WERI-Rb-1 (cell line): ENCODE measurements around the gene INO80D.

Experiments
- DNase-seq: peaks from one replicate; pipeline ENCODE4 v3.0.0-alpha.2; 2020
- H3K27ac ChIP-seq: fragments of 250-450 bp; sonication (Bioruptor Pico); 2 replicates; pipeline ENCODE4 v1.5.1; 2020; ENCODE audit warnings: mild to moderate bottlenecking, moderate library complexity
- H3K27me3 ChIP-seq: fragments of 250-450 bp; sonication (Bioruptor Pico); 2 replicates; pipeline ENCODE4 v1.5.1; 2021; ENCODE audit warnings: mild to moderate bottlenecking, low read depth, moderate library complexity; ENCODE audit not compliant: insufficient read depth, severe bottlenecking
- H3K36me3 ChIP-seq: fragments of 250-450 bp; sonication (Bioruptor Pico); 2 replicates; pipeline ENCODE4 v1.5.1; 2020; ENCODE audit warnings: mild to moderate bottlenecking, moderate library complexity
- H3K4me3 ChIP-seq: 2 replicates; pipeline ENCODE4 v1.5.1; 2011; ENCODE audit warnings: low read depth, mild to moderate bottlenecking, control low read depth, low read length
- H3K9me3 ChIP-seq: fragments of 250-450 bp; sonication (Bioruptor Pico); 2 replicates; pipeline ENCODE4 v1.5.1; 2021; ENCODE audit warnings: mild to moderate bottlenecking, moderate library complexity; ENCODE audit not compliant: severe bottlenecking
- CTCF ChIP-seq: IDR thresholded peaks from 2 replicates; pipeline ENCODE4 v1.5.1; 2011; ENCODE audit warnings: low read depth, mild to moderate bottlenecking, control low read depth, inconsistent platforms, low read length

The INO80D gene

GRCh38 chr2:205967391-205968075 lies 118.4 kb downstream of the INO80D start:
- TF ChIP-seq CTCF = no peak

GRCh38 chr2:205965707-205966106 lies 120.3 kb downstream of the INO80D start:
- Histone ChIP-seq H3K36me3 (no peaks in the 10 kb centered on the region), H3K27ac (no peak overlapping the region), H3K9me3 (no peaks in the 10 kb centered on the region), H3K27me3 (no peaks in the 10 kb centered on the region), H3K4me3 (no peak overlapping the region)
- TF ChIP-seq CTCF = no peak
- DNase-seq = no peak

More at GRCh38 chr2:205967391-205968075, 118.4 kb downstream of the INO80D start:
- no peak for DNase-seq
- Histone ChIP-seq H3K27ac (no peak overlapping the region), H3K36me3 (no peaks in the 10 kb centered on the region), H3K27me3 (no peaks in the 10 kb centered on the region), H3K4me3 (no peak overlapping the region), H3K9me3 (no peaks in the 10 kb centered on the region)

GRCh38 chr2:205964111-205964761 lies 121.7 kb downstream of the INO80D start:
- no peak for DNase-seq
- no peak for TF ChIP-seq CTCF
- Histone ChIP-seq H3K9me3 (no peaks in the 10 kb centered on the region), H3K4me3 (no peak overlapping the region), H3K36me3 (no peaks in the 10 kb centered on the region), H3K27ac (no peak overlapping the region), H3K27me3 (no peaks in the 10 kb centered on the region)

GRCh38 chr2:205959521-205959920 lies 126.5 kb downstream of the INO80D start:
- no peaks in the 10 kb centered on the region for H3K27me3 ChIP-seq
- no peak for TF ChIP-seq CTCF
- no peaks in the 10 kb centered on the region for H3K9me3 ChIP-seq
- no peak for DNase-seq
- H3K4me3 ChIP-seq = no peak overlapping the region
- H3K27ac ChIP-seq = no peak overlapping the region
- H3K36me3 ChIP-seq = no peaks in the 10 kb centered on the region

- DNase-seq = no peak
- H3K9me3 ChIP-seq = peaks cover 2% of the 10 kb centered on the region
- no peak for TF ChIP-seq CTCF
- H3K27ac ChIP-seq = no peak overlapping the region
- no peaks in the 10 kb centered on the region for H3K36me3 ChIP-seq
- no peak overlapping the region for H3K4me3 ChIP-seq
- no peaks in the 10 kb centered on the region for H3K27me3 ChIP-seq
These were observed 128.4 kb downstream of the INO80D start for GRCh38 chr2:205957452-205958154.
